ENCODE measurements around the gene RFLNA. TPM values are rescaled to one million over a fixed set of nuclear protein-coding genes. Genes with fewer than 3 reads are reported as not detected.
A peak's percentile ranks its signal among the peaks of the same experiment; 100 is the strongest.

Gene RFLNA
- total RNA-seq, 1 donor from 2014 or later, result 1.0 TPM

DNA sequence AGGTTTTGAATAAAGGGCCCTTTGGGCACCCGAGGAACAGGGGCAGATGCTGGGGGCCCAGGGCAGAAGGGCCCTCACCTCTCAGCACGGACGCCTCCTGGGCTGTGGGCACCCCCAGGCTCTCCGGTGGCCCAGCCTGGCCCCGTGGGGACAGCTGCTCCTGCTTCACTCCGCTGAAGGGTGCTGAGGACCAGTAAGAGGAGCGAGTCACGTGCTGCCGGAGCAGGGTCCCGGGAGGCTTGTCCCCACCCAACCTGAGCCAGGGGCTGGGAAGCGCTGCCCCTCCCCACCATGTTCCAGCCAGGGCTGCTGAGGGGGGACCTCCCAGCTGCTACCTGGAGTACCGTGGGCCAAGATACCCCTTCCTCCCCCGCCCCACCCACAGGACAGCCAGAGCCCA is 59.5 kb downstream of the RFLNA start:
- ATAC-seq, result no peak
- intact Hi-C loops (cut with DNase I), result no loop called here
- Histone ChIP-seq H3K36me3 (peaks cover 97% of the 10 kb centered on the region), H3K9me3 (no peaks in the 10 kb centered on the region), H3K27me3 (no peaks in the 10 kb centered on the region), H3K4me1 (peaks cover 10% of the 10 kb centered on the region), H3K4me3 (no peak overlapping the region), H3K27ac (no peak overlapping the region)
- TF ChIP-seq, protein P1, sequence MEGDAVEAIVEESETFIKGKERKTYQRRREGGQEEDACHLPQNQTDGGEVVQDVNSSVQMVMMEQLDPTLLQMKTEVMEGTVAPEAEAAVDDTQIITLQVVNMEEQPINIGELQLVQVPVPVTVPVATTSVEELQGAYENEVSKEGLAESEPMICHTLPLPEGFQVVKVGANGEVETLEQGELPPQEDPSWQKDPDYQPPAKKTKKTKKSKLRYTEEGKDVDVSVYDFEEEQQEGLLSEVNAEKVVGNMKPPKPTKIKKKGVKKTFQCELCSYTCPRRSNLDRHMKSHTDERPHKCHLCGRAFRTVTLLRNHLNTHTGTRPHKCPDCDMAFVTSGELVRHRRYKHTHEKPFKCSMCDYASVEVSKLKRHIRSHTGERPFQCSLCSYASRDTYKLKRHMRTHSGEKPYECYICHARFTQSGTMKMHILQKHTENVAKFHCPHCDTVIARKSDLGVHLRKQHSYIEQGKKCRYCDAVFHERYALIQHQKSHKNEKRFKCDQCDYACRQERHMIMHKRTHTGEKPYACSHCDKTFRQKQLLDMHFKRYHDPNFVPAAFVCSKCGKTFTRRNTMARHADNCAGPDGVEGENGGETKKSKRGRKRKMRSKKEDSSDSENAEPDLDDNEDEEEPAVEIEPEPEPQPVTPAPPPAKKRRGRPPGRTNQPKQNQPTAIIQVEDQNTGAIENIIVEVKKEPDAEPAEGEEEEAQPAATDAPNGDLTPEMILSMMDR (IDR thresholded peaks at IDR 0.05), result no peak
- DNase-seq, result no peak

DNA sequence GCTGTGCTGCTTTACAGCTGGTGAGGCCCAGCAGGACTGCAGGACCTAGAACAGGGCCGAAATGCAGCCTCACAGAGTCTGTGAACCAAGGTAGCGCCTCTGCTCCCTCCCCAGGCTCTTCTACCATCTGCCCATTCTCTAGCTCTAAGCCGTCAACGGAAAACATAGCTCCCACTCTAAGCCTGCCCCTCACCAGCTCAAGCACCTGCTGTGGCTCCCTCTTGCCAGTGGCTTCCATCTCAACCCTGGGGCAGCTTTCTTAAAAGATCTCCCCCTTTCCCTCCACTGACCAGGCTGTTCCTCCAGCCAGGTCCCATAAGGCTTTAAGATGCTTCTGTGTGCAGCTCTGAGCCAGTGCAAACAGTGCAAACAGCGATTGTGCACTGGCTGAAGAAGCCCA is 61.3 kb downstream of the RFLNA start:
- no peak for DNase-seq
- TF ChIP-seq, protein P1 (IDR thresholded peaks at IDR 0.05), result no peak
- Histone ChIP-seq H3K36me3 (peaks cover 86% of the 10 kb centered on the region), H3K27me3 (no peaks in the 10 kb centered on the region), H3K27ac (no peak overlapping the region), H3K4me1 (peaks cover 18% of the 10 kb centered on the region), H3K9me3 (no peaks in the 10 kb centered on the region), H3K4me3 (no peak overlapping the region)
- intact Hi-C loops (cut with DNase I), result no loop called here
- no peak for ATAC-seq

DNA sequence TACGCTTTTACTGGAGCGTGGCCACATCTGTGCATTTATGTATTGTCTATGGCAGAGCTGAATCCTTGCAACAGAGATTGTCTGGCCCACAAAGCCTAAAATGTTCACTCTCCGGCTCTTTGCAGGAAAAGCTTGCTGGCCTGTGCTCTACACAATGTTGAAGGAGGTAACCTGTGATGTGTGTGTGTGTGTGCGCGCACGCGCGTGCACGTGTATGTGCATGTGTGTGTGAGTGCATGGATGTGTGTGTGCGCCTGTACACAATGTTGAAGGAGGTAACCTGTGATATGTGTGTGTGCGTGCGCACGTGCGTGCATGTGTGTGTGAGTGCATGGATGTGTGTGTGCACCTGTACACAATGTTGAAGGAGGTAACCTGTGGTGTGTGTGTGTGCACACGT is 62.7 kb downstream of the RFLNA start:
- Histone ChIP-seq H3K27me3 (no peaks in the 10 kb centered on the region), H3K4me3 (no peak overlapping the region), H3K9me3 (no peaks in the 10 kb centered on the region), H3K27ac (no peak overlapping the region), H3K36me3 (peaks cover 84% of the 10 kb centered on the region), H3K4me1 (peaks cover 14% of the 10 kb centered on the region)
- intact Hi-C loops (cut with DNase I), result no loop called here
- DNase-seq (no peak), ATAC-seq (no peak)
- TF ChIP-seq, protein P1 (IDR thresholded peaks at IDR 0.05), result no peak

- ATAC-seq (no peak), DNase-seq (no peak)
- Histone ChIP-seq H3K4me3 (no peak overlapping the region), H3K27ac (no peak overlapping the region), H3K27me3 (no peaks in the 10 kb centered on the region), H3K4me1 (peaks cover 8% of the 10 kb centered on the region), H3K36me3 (peaks cover 74% of the 10 kb centered on the region), H3K9me3 (no peaks in the 10 kb centered on the region)
- intact Hi-C loops (cut with DNase I), result no loop called here
- TF ChIP-seq, protein P1 (IDR thresholded peaks at IDR 0.05), result no peak
Observed at GRCh38 chr12:124358572-124358971, 63.7 kb downstream of the RFLNA start.

DNA sequence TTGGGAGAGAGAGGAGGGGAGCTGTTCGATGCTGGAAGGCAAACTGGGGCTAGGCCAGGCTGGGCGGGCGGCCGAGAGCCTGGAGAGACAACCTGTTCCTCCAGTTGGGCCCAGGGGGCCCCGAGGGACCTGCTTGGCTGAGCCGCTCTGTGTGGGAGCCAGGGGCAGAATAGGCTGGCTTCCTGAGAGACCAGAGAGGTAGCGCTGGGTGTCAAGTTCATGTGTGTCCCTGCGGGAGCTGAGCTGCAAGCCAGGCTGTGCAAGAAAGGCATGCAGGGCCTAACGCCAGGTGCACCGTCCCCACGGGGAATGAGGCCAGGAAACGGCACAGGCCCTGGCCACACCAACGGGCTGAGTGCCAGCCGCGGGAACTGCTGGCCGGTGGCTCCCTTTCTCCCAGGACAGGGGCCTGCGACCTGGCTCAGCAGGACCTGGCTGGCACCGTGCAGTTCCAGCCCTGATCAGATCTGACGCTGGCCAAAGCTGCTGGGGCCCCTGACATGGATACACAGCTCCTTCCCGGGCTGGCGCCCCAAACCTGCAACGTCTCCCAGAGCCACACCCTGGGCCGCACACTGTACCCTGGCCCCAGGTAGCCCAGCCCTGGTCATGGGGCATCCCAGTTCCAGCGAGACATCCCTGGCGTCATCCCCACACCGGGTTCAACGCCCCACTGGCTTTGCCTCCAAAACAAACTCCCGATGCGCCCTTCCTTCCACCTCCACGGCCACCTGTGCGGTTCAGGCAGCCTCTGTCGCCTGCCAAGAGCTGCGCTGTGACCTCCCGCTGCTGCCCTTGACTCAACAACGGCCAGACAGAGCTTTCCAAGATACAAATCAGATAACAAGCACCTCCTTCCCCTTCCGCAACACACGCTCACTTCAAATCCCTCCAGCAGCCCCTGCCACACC is 65.0 kb downstream of the RFLNA start:
- TF ChIP-seq, protein P1 (IDR thresholded peaks at IDR 0.05), result no peak
- H3K9me3 ChIP-seq, result no peaks in the 10 kb centered on the region
- H3K27ac ChIP-seq, result no peak overlapping the region
- H3K36me3 ChIP-seq, result peaks cover 70% of the 10 kb centered on the region
- intact Hi-C loops (cut with DNase I), result no loop called here
- ATAC-seq (peak; percentile 74), DNase-seq (peak; percentile 89)
- no peak overlapping the region for H3K4me3 ChIP-seq
- H3K4me1 ChIP-seq, result peaks cover 8% of the 10 kb centered on the region
- no peaks in the 10 kb centered on the region for H3K27me3 ChIP-seq
